Urinary bladder (tissue), 4 donors: ENCODE results near the gene AKR1C1. TPM values are rescaled to one million over a fixed set of nuclear protein-coding genes. Genes with fewer than 3 reads are reported as not detected.
"Not testable (repeated sequence)": the region's sequence is repeated elsewhere in the genome, so short reads cannot be mapped to it uniquely, and the experiment has no call there.

Experiments used
- DNase-seq: peaks from one replicate; pipeline ENCODE4 v3.0.0-alpha.2; 2015; ENCODE audit errors: extremely low spot score
- H3K27ac ChIP-seq: one replicate; pipeline ENCODE4 v1.5.1; 2013; ENCODE audit warnings: low read depth, mild to moderate bottlenecking, moderate library complexity
- H3K36me3 ChIP-seq: one replicate; pipeline ENCODE4 v1.6.1; 2013; ENCODE audit warnings: mild to moderate bottlenecking, moderate library complexity; ENCODE audit not compliant: insufficient read depth
- H3K4me1 ChIP-seq: one replicate; pipeline ENCODE4 v1.6.1; 2013; ENCODE audit warnings: mild to moderate bottlenecking, moderate library complexity; ENCODE audit not compliant: insufficient read depth
- H3K4me3 ChIP-seq: one replicate; pipeline ENCODE4 v1.5.1; 2013; ENCODE audit warnings: low read depth, low read length
- WGBS: extraction: QIAGEN DNeasy Blood & Tissue Kit; methylation state at CpG from one replicate; pipeline ENCODE4 v1.1.7; 2013; 5-methylcytosine and 5-hydroxymethylcytosine counted together
- polyA plus RNA-seq: library from polyadenylated mRNA; stranded (reverse); fragments of 200-250 nt; gene quantifications from one replicate; pipeline ENCODE4 v1.2.3, GENCODE V29; 2013
- total RNA-seq: library from RNA; depleted of rRNA; stranded (reverse); fragments of >200 nt; gene quantifications from one replicate; pipeline ENCODE4 v1.2.3, GENCODE V29; 2014
- donor health status: healthy with polysubstance abuse.
- donor health status: healthy.

The AKR1C1 gene
- total RNA-seq, result 27.8 TPM
- 124 TPM for polyA plus RNA-seq

GRCh38 chr10:4962876-4963814 lies at the start of gene AKR1C1:
Gene AKR1C1, plus strand, starts transcription at chr10:4963415. Its CDS starts 30 bp downstream, at chr10:4963445.
- H3K27ac ChIP-seq, H3K4me1 ChIP-seq, DNase-seq, H3K36me3 ChIP-seq: not testable (repeated sequence)
- H3K4me3 ChIP-seq, result peak within 1 kb of the TSS; percentile 37
- WGBS, result 31% methylated on average over 6 of the region's 7 CpGs

GRCh38 chr10:4914213-4914850 lies 48.9 kb upstream of the AKR1C1 start:
- H3K36me3 ChIP-seq, result no peaks in the 10 kb centered on the region
- H3K27ac ChIP-seq, result no peak overlapping the region
- no peaks in the 10 kb centered on the region for H3K4me1 ChIP-seq
- no peak overlapping the region for H3K4me3 ChIP-seq
- WGBS, result 85% methylated on average over 6 of the region's 6 CpGs
- no peak for DNase-seq

- Histone ChIP-seq H3K27ac (no peak overlapping the region), H3K36me3 (no peaks in the 10 kb centered on the region), H3K4me3 (no peak overlapping the region), H3K4me1 (no peaks in the 10 kb centered on the region)
- DNase-seq, result no peak
- WGBS, result 93% methylated on average over 3 of the region's 3 CpGs
Measured at GRCh38 chr10:4916086-4916716, 47.0 kb upstream of the AKR1C1 start.

DNA sequence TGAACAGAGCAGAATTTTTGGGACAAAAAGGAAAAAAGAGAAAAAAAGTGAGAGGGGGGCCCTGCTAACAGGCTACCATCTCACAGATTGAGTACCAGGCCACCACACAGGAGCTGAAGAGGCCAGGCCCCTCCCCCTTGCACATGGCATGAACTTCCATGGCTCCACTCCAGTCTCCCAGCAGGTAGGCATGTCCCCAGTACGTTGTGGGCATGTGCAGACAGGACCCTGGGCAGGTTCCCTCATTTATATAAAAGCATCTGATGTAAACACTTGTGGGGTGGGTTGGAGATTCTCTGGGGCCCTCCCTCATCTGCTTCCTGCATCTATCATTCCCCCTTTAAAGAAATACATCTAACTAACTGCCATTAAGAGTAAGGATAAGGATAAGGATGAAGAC lies 45.0 kb upstream of the AKR1C1 start:
- 81% methylated on average over 1 of the region's 1 CpG for WGBS
- no peak for DNase-seq
- Histone ChIP-seq H3K27ac (no peak overlapping the region), H3K36me3 (no peaks in the 10 kb centered on the region), H3K4me3 (no peak overlapping the region), H3K4me1 (no peaks in the 10 kb centered on the region)

DNA sequence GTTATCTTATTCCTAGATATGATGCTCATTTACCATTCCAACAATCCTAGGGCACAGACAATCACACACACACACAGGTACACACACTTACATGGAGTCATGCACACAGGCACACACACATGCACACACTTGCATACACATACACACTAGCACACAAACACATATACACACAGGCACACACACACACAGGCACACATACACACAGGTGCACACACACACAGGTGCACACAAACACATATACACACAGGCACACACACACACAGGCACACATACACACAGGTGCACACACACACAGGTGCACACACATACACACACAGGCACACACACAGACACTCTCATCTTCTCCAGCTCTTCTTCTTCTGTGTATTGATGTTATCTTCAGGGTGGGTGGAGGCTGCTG lies 38.7 kb upstream of the AKR1C1 start:
- not testable (repeated sequence) for H3K27ac ChIP-seq, DNase-seq, H3K4me3 ChIP-seq, H3K36me3 ChIP-seq, H3K4me1 ChIP-seq

DNA sequence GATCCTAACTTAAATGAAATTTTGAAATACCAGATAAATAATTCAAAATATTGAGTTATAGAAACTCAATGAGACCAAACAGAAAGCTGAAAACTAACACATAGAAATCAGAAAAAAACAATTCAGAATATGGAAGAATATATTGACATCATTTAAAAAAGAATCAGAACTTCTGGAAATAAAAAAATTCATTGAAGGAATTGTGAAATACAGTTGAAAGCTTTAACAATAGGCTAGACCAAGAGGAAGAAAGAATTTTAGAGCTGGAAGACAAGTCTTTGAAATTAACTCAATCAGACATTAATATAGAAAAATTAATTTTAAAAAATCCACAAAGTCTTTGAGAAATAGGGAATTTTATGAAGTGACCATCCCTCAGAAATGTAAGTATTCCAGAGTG lies 36.8 kb upstream of the AKR1C1 start:
- no peak for DNase-seq
- Histone ChIP-seq H3K4me3 (no peak overlapping the region), H3K27ac (no peak overlapping the region), H3K36me3 (no peaks in the 10 kb centered on the region), H3K4me1 (no peaks in the 10 kb centered on the region)

DNA sequence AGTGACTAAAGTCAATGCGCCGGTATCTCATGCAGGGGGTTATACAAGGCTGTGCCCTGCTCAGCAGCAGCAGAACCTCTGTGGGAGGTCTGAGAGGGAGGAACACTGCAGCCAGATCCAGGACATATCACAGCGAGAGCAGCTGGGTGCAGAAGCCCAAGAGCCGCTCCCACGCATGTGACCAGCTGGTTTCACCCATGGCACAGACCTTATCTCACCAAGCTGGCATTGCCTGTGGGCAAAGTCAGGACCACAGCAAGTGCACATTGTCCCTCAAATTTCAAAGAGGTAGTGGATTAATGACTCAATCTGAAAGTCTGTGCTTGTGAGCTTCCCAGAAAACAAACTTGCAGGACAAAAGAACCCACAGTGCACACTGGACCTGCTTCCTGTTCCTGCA lies 31.6 kb upstream of the AKR1C1 start:
- no peaks in the 10 kb centered on the region for H3K36me3 ChIP-seq
- no peak for DNase-seq
- 80% methylated on average over 5 of the region's 5 CpGs for WGBS
- H3K27ac ChIP-seq, result no peak overlapping the region
- H3K4me3 ChIP-seq, result no peak overlapping the region
- no peaks in the 10 kb centered on the region for H3K4me1 ChIP-seq

GRCh38 chr10:4934391-4934987 lies 28.7 kb upstream of the AKR1C1 start:
- Histone ChIP-seq H3K36me3 (no peaks in the 10 kb centered on the region), H3K27ac (no peak overlapping the region), H3K4me3 (no peak overlapping the region), H3K4me1 (no peaks in the 10 kb centered on the region)
- no peak for DNase-seq
- 87% methylated on average over 7 of the region's 7 CpGs for WGBS

GRCh38 chr10:4937346-4937745 lies 25.9 kb upstream of the AKR1C1 start:
- no peak for DNase-seq
- Histone ChIP-seq H3K4me3 (no peak overlapping the region), H3K27ac (no peak overlapping the region), H3K36me3 (no peaks in the 10 kb centered on the region), H3K4me1 (no peaks in the 10 kb centered on the region)
- WGBS, result 98% methylated on average over 23 of the region's 23 CpGs

- no peaks in the 10 kb centered on the region for H3K4me1 ChIP-seq
- no peak for DNase-seq
- H3K36me3 ChIP-seq, result no peaks in the 10 kb centered on the region
- no peak overlapping the region for H3K4me3 ChIP-seq
- 77% methylated on average over 7 of the region's 7 CpGs for WGBS
- no peak overlapping the region for H3K27ac ChIP-seq
Measured at GRCh38 chr10:4939224-4940072, 23.8 kb upstream of the AKR1C1 start.

DNA sequence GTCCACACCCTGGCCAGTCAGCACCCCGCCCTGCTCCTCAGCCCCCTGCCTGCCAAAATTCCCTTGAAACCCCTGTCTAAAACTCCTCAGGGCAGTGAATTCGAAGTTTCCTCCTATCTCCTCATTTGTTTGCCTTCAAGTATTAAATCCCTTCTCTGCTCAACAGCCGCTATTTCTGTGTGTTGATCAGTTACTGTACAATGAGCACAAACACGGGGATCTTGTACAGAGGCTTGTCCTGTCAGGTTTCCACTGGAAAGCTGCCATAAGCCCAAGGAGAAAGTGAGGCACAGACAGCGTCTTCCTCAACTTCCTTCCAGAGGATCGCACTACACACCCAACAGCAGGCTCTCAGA lies 23.2 kb upstream of the AKR1C1 start:
- not testable (repeated sequence) for H3K27ac ChIP-seq, H3K4me1 ChIP-seq
- WGBS, result 84% methylated on average over 6 of the region's 6 CpGs

GRCh38 chr10:4940909-4941308 lies 22.3 kb upstream of the AKR1C1 start:
- H3K4me1 ChIP-seq, result not testable (repeated sequence)
- WGBS, result 99% methylated on average over 2 of the region's 2 CpGs

More for the DNA sequence above, 23.2 kb upstream of the AKR1C1 start:
- not testable (repeated sequence) for DNase-seq, H3K4me3 ChIP-seq, H3K36me3 ChIP-seq

More at GRCh38 chr10:4940909-4941308, 22.3 kb upstream of the AKR1C1 start:
- not testable (repeated sequence) for H3K4me3 ChIP-seq, H3K36me3 ChIP-seq, DNase-seq, H3K27ac ChIP-seq
